AG04450 (cell line): ENCODE data around the gene UBR2. TPM values are rescaled to one million over a fixed set of nuclear protein-coding genes. Genes with fewer than 3 reads are reported as not detected.

Experiments
- CTCF ChIA-PET: fragments of 300-600, 350-600 bp; formaldehyde crosslinking; extraction: SDS; loops from one replicate; lab custom pipeline; 2022; ENCODE audit warnings: antibody characterized with exemption, inconsistent platforms; lab: Charles Lee
- POLR2A ChIA-PET: fragments of 350-600 bp; formaldehyde crosslinking; extraction: SDS; loops from one replicate; lab custom pipeline; 2021; ENCODE audit warnings: antibody characterized with exemption, inconsistent platforms; lab: Yijun Ruan, JAX
- DNase-seq: peaks from one replicate; pipeline ENCODE4 v3.0.0-alpha.2; 2011; ENCODE audit warnings: low read depth, low spot score
- H3K27ac ChIP-seq: one replicate; pipeline ENCODE4 v1.5.1; 2012; ENCODE audit warnings: low read depth, low read length, control low read depth
- H3K27me3 ChIP-seq: one replicate; pipeline ENCODE4 v1.6.0; 2012; ENCODE audit warnings: low read length; ENCODE audit not compliant: control insufficient read depth, insufficient read depth
- H3K4me3 ChIP-seq: 2 replicates; pipeline ENCODE4 v1.5.1; 2011; ENCODE audit warnings: mild to moderate bottlenecking, low read depth, low read length, control low read depth
- H3K9me3 ChIP-seq: 2 replicates; pipeline ENCODE4 v1.5.1; 2012; ENCODE audit warnings: low read length; ENCODE audit not compliant: control insufficient read depth, insufficient read depth
- CTCF ChIP-seq: IDR thresholded peaks from 2 replicates; pipeline ENCODE4 v1.5.1; 2011; ENCODE audit warnings: low read depth, low read length, control low read depth, inconsistent platforms
- polyA plus RNA-seq: library from polyadenylated mRNA; depleted of rRNA; stranded (reverse); fragments of >200 nt; gene quantifications from 2 replicates; pipeline ENCODE4 v1.2.3, GENCODE V29; 2011

UBR2 gene
- polyA plus RNA-seq, 1 experiment: 25.3 TPM

- no peaks in the 10 kb centered on the region for H3K27me3 ChIP-seq
- peaks cover 4% of the 10 kb centered on the region; the same call in 1 of the 2 replicates for H3K9me3 ChIP-seq
- no peak overlapping the region for H3K27ac ChIP-seq
- ChIA-PET CTCF (interaction anchor here (2.0 to 4.6 kb wide), 2 partner anchors 10 to 26 kb away, joined by 10 to 26 read pairs; no protein-coding TSS in a partner anchor), POLR2A (no interaction called here)
- no peak for DNase-seq
- H3K4me3 ChIP-seq: no peak overlapping the region
- TF ChIP-seq CTCF: no peak
These were observed 41.8 kb upstream of the UBR2 start for GRCh38 chr6:42522036-42522435.

- Histone ChIP-seq H3K27ac (no peak overlapping the region), H3K27me3 (no peaks in the 10 kb centered on the region), H3K4me3 (no peak overlapping the region), H3K9me3 (peaks cover 4% of the 10 kb centered on the region; the same call in 1 of the 2 replicates)
- DNase-seq: no peak
- no peak for TF ChIP-seq CTCF
- POLR2A ChIA-PET: no interaction called here
- CTCF ChIA-PET: interaction anchor here (2.0 to 4.6 kb wide), 2 partner anchors 9 to 24 kb away, joined by 10 to 26 read pairs; no protein-coding TSS in a partner anchor
These were observed 40.7 kb upstream of the UBR2 start for GRCh38 chr6:42522942-42523814.

GRCh38 chr6:42525206-42525605 lies 38.6 kb upstream of the UBR2 start:
- Histone ChIP-seq H3K27me3 (no peaks in the 10 kb centered on the region), H3K9me3 (no peaks in the 10 kb centered on the region; the same call in 1 of the 2 replicates), H3K4me3 (no peak overlapping the region), H3K27ac (no peak overlapping the region)
- ChIA-PET POLR2A (no interaction called here), CTCF (no interaction called here)
- TF ChIP-seq CTCF: no peak
- no peak for DNase-seq

- CTCF ChIA-PET: interaction anchor here (1.5 kb wide), 1 partner anchor 122 kb away, joined by 3 read pairs; no protein-coding TSS in a partner anchor
- POLR2A ChIA-PET: no interaction called here
- no peak overlapping the region for H3K4me3 ChIP-seq
- no peak for DNase-seq
- no peaks in the 10 kb centered on the region for H3K9me3 ChIP-seq
- no peak overlapping the region for H3K27ac ChIP-seq
- TF ChIP-seq CTCF: no peak
- no peaks in the 10 kb centered on the region for H3K27me3 ChIP-seq
These were observed 37.2 kb upstream of the UBR2 start for GRCh38 chr6:42526616-42527015.

- no peaks in the 10 kb centered on the region for H3K27me3 ChIP-seq
- ChIA-PET POLR2A (no interaction called here), CTCF (no interaction called here)
- TF ChIP-seq CTCF: no peak
- no peak for DNase-seq
- no peak overlapping the region for H3K27ac ChIP-seq
- no peaks in the 10 kb centered on the region for H3K9me3 ChIP-seq
- no peak overlapping the region for H3K4me3 ChIP-seq
These were observed 36.6 kb upstream of the UBR2 start for GRCh38 chr6:42527204-42527603.
